IPS DF 4.7 (cell line): ENCODE data around the gene SEMA3C.

Experiments used
- DNase-seq: peaks from one replicate; pipeline ENCODE4 v3.0.0-alpha.2; 2013; ENCODE audit warnings: low spot score; ENCODE audit errors: extremely low read depth

The SEMA3C gene

DNA sequence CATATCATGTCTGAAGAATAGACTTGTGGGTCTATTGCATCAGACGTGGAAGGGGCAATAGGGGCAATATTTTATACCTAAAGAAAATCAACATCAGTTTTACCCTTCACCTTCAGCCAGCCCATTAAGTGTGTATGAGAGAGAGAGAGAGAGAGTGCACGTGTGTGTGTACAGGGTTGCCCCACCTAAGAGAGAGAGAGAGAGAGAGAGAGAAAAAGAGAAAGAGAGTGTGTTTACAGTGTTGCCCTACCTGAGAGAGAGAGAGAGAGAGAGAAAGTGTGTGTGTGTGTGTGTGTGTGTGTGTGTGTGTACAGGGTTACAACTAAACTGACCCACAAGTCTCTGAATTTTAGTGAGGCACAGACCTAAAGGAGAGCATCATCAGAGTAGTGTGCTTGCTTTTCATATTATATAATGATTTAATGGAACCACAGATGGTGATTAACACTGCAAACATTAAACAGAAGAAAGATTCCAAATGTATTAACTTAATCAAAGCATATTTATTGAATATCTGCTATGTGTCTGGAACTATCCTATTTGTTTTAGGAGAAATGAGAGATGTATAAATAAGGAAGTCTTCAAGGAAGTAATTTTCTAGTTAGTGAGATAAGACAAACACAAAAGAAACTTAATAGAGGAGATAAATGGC lies 213.6 kb downstream of the SEMA3C start:
- DNase-seq = no peak

DNA sequence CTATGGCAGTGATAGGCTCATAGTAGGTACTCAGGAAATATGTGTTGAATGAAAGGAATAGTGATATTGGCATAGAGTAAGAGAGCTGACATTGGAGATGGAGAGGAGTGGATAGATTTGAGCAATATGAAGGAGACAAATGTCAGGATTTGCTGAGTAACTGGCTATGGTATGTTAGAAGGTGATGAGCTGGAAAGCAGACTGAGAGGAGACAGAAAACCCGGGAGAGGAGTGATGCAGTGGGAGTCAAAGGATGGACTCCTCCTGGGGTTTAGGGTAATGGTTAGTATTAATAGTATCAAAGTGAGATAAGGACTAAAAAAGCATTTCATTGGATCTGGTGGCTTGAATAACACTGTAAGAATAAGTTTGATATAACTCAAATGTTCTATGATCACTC lies 215.6 kb downstream of the SEMA3C start:
- DNase-seq = no peak

DNA sequence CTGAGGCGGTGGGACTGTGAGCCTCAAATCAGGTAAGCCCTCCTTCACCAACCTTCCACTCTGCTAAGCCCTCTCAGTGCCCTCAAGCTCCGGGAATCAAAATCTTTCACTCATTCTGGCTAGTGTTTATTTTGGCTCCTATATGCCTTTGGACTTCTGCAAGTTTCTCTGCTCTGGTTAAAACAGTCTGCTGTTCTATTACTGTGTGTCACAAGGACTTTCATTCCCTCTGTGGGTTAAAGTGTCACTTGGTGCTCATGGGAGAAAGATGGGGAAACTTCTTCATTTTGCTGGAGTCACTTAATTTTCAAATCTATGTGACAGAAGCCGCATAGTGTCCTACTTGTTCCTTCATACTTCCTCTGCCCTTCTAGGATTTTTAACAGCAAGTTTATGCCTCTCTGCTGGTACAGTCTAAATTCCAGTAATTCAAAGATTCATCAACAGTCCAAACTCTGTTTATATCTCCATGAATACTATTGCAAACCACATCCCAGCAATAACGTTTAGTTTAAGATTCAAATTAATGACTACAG lies 219.1 kb downstream of the SEMA3C start:
- no peak for DNase-seq

GRCh38 chr7:80699045-80699638 lies 219.7 kb downstream of the SEMA3C start:
- no peak for DNase-seq
